ENCODE measurements around the gene ZFC3H1.
"Not testable (repeated sequence)": the region's sequence is repeated elsewhere in the genome, so short reads cannot be mapped to it uniquely, and the experiment has no call there.

The ZFC3H1 gene

DNA sequence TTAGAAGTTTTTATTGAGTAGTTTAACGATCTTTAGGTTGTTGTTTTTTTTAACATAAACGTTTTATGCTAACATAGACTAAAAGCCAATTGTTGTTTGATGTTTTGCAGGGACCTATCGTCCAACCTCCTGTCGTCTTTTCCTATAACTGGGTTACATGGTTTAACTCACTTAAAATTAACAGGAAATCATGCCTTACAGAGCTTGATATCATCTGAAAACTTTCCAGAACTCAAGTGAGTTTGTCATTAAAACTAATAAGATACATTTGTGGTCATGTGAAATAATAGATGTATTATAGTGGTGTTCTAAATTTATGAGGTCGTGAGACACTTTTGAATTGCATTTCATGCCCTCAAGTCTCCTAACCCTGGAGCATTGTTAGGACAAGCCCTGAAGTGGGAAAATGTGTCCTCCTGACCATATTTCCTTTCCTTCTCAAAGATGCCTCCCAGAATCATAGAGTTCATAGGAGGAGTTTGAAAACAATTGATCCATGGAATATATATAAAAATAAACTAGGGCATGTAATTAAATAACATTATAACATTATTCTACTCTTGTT, 84.9 kb downstream of the ZFC3H1 start:
- no peak for DNase-seq (ENCODE audit: low read depth)

DNA sequence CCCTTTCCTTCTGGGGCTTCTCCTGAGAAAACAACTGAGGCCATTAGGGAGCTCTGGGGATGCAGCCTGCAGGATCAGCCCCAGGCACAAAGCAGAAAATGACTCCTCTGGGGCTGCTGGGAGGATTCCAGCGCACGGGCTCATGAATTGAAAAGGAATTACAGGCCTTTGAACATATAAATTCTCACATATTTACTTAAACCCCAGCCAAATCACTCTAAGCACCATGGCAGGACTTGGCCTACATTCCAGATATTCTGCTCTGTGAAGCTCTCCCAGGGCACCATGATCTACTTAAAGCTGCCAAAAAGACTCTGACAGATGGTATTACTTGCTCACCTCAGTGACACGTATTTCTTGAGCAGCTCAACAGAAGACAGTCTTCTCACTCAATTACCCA, 87.2 kb downstream of the ZFC3H1 start:
- DNase-seq (ENCODE audit: low read depth): no peak

GRCh38 chr12:71569885-71570284, 93.8 kb downstream of the ZFC3H1 start:
- not testable (repeated sequence) for DNase-seq (ENCODE audit: low read depth)

GRCh38 chr12:71567537-71567936, 96.1 kb downstream of the ZFC3H1 start:
- no peak for DNase-seq (ENCODE audit: low read depth)

- no peak for DNase-seq (ENCODE audit: low read depth)
Measured at GRCh38 chr12:71566655-71567054, 97.0 kb downstream of the ZFC3H1 start.

DNA sequence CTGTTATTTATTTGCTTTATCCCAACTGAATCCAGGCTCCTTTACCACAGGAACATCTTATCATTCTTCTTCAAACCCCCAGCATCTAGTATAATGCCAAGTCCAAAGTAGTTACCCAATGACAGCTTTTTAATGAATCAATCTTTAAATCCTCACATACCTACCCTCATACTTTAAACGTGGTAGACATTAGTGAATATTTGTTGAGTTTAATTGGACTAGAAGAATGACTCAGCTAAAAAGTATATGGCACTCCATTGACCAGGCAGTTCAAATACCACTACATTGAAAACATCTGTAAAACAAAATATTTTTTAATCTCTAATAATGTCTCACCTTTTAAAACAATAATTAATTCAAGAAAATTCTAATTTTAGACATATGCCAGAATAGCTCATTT, 98.1 kb downstream of the ZFC3H1 start:
- peak; percentile 2 for DNase-seq (ENCODE audit: low read depth)

DNA sequence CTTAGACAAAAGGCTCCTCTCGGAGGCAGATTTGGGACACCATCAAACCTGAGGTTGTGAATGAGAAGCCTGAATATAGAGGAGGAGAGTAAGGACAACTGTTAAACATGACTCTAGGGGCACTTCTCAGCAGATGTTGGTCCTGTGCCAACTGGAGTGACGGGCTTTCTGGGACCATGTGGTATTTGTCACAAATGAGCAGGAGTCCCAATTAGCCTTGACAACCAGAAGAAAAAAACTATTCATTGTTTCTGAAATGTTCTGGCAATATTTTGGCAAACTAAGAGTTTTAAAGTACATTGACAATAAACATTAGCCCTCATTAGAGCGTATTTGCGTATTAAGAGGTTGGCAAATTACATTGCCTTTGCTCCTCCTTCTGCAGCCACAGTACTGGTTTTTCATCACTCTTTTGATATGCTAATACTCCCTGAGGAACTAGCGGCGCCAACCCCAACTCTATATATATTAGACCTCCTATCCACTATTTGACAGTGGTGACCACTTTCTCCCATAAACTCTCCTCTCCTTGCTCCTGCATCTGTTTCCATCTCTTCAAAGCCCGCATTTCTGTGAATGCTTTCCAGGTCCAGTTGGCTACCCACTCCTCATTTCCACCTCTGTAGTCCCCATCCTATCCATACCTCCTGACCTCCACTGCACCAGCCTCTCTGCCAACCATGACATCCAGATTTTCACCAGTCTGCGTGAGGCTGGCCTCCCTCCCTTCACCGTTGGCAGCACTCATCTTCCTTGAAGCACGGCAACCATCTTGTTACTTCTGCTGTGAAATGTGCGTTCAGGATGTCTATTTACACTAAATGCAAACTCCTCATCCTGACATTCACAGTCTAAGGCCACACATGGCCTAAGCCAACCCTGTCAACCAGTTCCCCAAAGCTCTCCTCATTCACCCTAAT, 100.7 kb downstream of the ZFC3H1 start:
- DNase-seq (ENCODE audit: low read depth): no peak

Data from iris pigment epithelial cell (primary cell).